SK-MEL-5 (cell line): ENCODE measurements around the gene TMEM115. TPM values are rescaled to one million over a fixed set of nuclear protein-coding genes. Genes with fewer than 3 reads are reported as not detected.
A peak's percentile ranks its signal among the peaks of the same experiment; 100 is the strongest.

ENCODE experiments used
- DNase-seq: peaks from one replicate; pipeline ENCODE4 v3.0.0-alpha.2; 2016; ENCODE audit warnings: low read depth, low spot score
- in situ Hi-C: cut with HindIII; loops from 2 replicates; pipeline ENCODE4 v1.10.0; 2016; ENCODE audit warnings: low sequenced_read_pairs, high pct_unique_total_duplicates, low pct_unique_long_range_greater_than_20kb
- total RNA-seq: library from RNA; depleted of rRNA; stranded (reverse); fragments of >200 nt; shearing (Covaris generic); gene quantifications from 2 replicates; pipeline ENCODE4 v1.2.3, GENCODE V29; 2014

TMEM115 gene
- total RNA-seq, 1 experiment from 2014 or later = 40.8 TPM

- in situ Hi-C loops = no loop called here
Observed at GRCh38 chr3:50381383-50381782, 22.1 kb upstream of the TMEM115 start.

GRCh38 chr3:50380405-50381085 lies 21.2 kb upstream of the TMEM115 start:
- DNase-seq = no peak
- in situ Hi-C loops = no loop called here

More at GRCh38 chr3:50381383-50381782, 22.1 kb upstream of the TMEM115 start:
- no peak for DNase-seq

GRCh38 chr3:50378757-50379156 lies 19.4 kb upstream of the TMEM115 start:
- in situ Hi-C loops = no loop called here
- no peak for DNase-seq

GRCh38 chr3:50378024-50378423 lies 18.7 kb upstream of the TMEM115 start:
- in situ Hi-C loops = no loop called here
- no peak for DNase-seq

GRCh38 chr3:50375258-50375931 lies 16.1 kb upstream of the TMEM115 start:
- in situ Hi-C loops = no loop called here
- no peak for DNase-seq

- in situ Hi-C loops = no loop called here
- DNase-seq = no peak
Observed at GRCh38 chr3:50374363-50375257, 15.3 kb upstream of the TMEM115 start.

- in situ Hi-C loops = no loop called here
- no peak for DNase-seq
Observed at GRCh38 chr3:50373146-50374051, 14.1 kb upstream of the TMEM115 start.

GRCh38 chr3:50372349-50372748 lies 13.0 kb upstream of the TMEM115 start:
- in situ Hi-C loops = no loop called here
- DNase-seq = no peak

GRCh38 chr3:50371133-50371685 lies 11.9 kb upstream of the TMEM115 start:
- in situ Hi-C loops = no loop called here
- no peak for DNase-seq

- in situ Hi-C loops = no loop called here
- peak; percentile 47 for DNase-seq
Observed at GRCh38 chr3:50370594-50370993, 11.3 kb upstream of the TMEM115 start.

GRCh38 chr3:50369012-50369670 lies 9.8 kb upstream of the TMEM115 start:
- in situ Hi-C loops = no loop called here
- no peak for DNase-seq

- no peak for DNase-seq
- in situ Hi-C loops = no loop called here
Observed at GRCh38 chr3:50365842-50366220, 6.5 kb upstream of the TMEM115 start.

- DNase-seq = peak; percentile 43
- in situ Hi-C loops = no loop called here
Observed at GRCh38 chr3:50365080-50365841, 5.9 kb upstream of the TMEM115 start.

GRCh38 chr3:50364573-50365079 lies 5.3 kb upstream of the TMEM115 start:
- DNase-seq = no peak
- in situ Hi-C loops = no loop called here

- in situ Hi-C loops = no loop called here
- DNase-seq = no peak
Observed at GRCh38 chr3:50359760-50360110, 414 bp upstream of the TMEM115 start.

- no peak for DNase-seq
- in situ Hi-C loops = no loop called here
Observed at GRCh38 chr3:50358355-50358910, 888 bp downstream of the TMEM115 start.
